Measurements from ENCODE around the gene NRG3. TPM values are rescaled to one million over a fixed set of nuclear protein-coding genes. Genes with fewer than 3 reads are reported as not detected.

NRG3 gene
- total and polyA plus RNA-seq, 2 of the 8 experiments (the other 6 are each of a cell fraction or from before 2014, with no cell fraction given) = 4.2 to 5.0 TPM

DNA sequence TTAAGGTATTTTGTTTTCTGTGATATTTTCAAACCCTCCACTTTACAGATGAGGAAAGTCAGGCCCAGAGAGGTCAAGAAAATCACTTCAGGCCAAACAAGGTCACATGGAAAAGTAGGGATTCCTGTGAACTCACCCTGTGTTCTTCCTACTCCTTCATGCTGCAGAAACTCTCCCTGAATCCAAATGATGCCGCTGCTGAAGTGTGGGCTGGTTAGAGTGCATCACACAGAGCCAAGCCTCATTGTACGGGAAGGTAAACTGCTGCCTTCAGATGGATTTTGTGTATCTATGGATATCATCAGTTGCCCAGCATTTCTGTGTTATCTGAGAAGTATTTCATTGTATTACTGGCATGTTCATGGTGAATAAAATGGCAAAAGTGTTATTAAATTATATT lies 75.4 kb downstream of the NRG3 start:
- H2BK15ac ChIP-seq (ENCODE audit: low read length) = no peak overlapping the region
- FAIRE-seq = no peak
- no peak overlapping the region for H3K23ac ChIP-seq (ENCODE audit: insufficient read length)
- H4K8ac ChIP-seq (ENCODE audit: extremely low read depth, insufficient read depth, low read length) = no peak overlapping the region
- WGBS, 2 experiments (ENCODE audit: extremely low coverage in 1 of 2, insufficient coverage in 1 of 2, insufficient read length in 1 of 2, insufficient replicate concordance in 2 of 2, low coverage in 1 of 2, low lambda C conversion rate in 2 of 2, missing lambda C conversion rate in 1 of 2) = 97% methylated on average over 2 of the region's 2 CpGs; no CpG with 5 or more reads in 1 of the 2 experiments
- H3K36me3 ChIP-seq (ENCODE audit: control insufficient read depth in 2 of 4, insufficient read depth in 4 of 4, low read length in 3 of 4) = no peaks in the 10 kb centered on the region
- H3K9me3 ChIP-seq (ENCODE audit: insufficient read depth in 2 of 2, low read depth in 1 of 2, low read length in 1 of 2) = no peaks in the 10 kb centered on the region
- no peak overlapping the region for H4K91ac ChIP-seq (replicated peaks; ENCODE audit: insufficient read length, low read length)
- H4K20me1 ChIP-seq (replicated peaks in 1 of 2; ENCODE audit: control insufficient read depth in 1 of 2, insufficient read depth in 2 of 2, low read length in 2 of 2) = no peaks in the 10 kb centered on the region
- POLR2A ChIA-PET (ENCODE audit: partially characterized antibody) = no interaction called here
- no peak for DNase-seq (ENCODE audit: low read depth in 1 of 2, low spot score in 2 of 2)
- CTCF ChIA-PET (ENCODE audit: partially characterized antibody) = no interaction called here
- no peaks in the 10 kb centered on the region for H3K23me2 ChIP-seq (ENCODE audit: low read depth, low read length)
- H3K79me2 ChIP-seq (ENCODE audit: control insufficient read depth in 1 of 2, insufficient read depth in 2 of 2, low read length in 2 of 2) = no peaks in the 10 kb centered on the region
- H2AK5ac ChIP-seq (ENCODE audit: low read depth, low read length) = no peak overlapping the region
- H2BK5ac ChIP-seq (ENCODE audit: low read depth, low read length) = no peak overlapping the region
- H2BK120ac ChIP-seq (replicated peaks; ENCODE audit: low read depth, low read length) = no peak overlapping the region
- no peak overlapping the region for H3K4ac ChIP-seq (replicated peaks; ENCODE audit: insufficient read length, low read depth, low read length)
- H3K9ac ChIP-seq (replicated peaks in 1 of 4; ENCODE audit: extremely low read depth in 1 of 4, low read depth in 3 of 4, low read length in 3 of 4) = no peak overlapping the region
- no peak overlapping the region for H3K14ac ChIP-seq (ENCODE audit: insufficient read length)
- no peak overlapping the region for H2BK12ac ChIP-seq (ENCODE audit: low read depth, low read length)
- no peak overlapping the region for H3K4me2 ChIP-seq (ENCODE audit: insufficient read depth in 1 of 2, low read depth in 2 of 2, low read length in 2 of 2)
- H3K18ac ChIP-seq (ENCODE audit: extremely low read depth, low read length) = no peak overlapping the region
- no peak overlapping the region for H3K27ac ChIP-seq (ENCODE audit: low read depth, low read length)
- no peaks in the 10 kb centered on the region for H3K27me3 ChIP-seq (replicated peaks in 1 of 4; ENCODE audit: control insufficient read depth in 3 of 4, extremely low read depth in 1 of 4, insufficient read depth in 3 of 4, low read length in 3 of 4)
- no peaks in the 10 kb centered on the region for H3K4me1 ChIP-seq (replicated peaks in 1 of 4; ENCODE audit: control insufficient read depth in 3 of 4, insufficient read depth in 4 of 4, low read length in 3 of 4)
- H3K79me1 ChIP-seq (ENCODE audit: low read depth, low read length) = no peaks in the 10 kb centered on the region; the same call in 1 of the 2 replicates
- H2AFZ ChIP-seq (ENCODE audit: low read length) = no peak overlapping the region
- no peak overlapping the region for H4K5ac ChIP-seq (ENCODE audit: insufficient read length, low read depth, low read length)
- H3K4me3 ChIP-seq (ENCODE audit: extremely low read depth in 1 of 4, insufficient read depth in 2 of 4, low read depth in 3 of 4, low read length in 4 of 4) = no peak overlapping the region
- H2BK20ac ChIP-seq (ENCODE audit: low read length) = no peak overlapping the region
- no peak overlapping the region for H3K56ac ChIP-seq (replicated peaks; ENCODE audit: insufficient read length, low read depth, low read length)
- TF ChIP-seq JUND (IDR thresholded peaks at IDR 0.05; ENCODE audit: low read length) (no peak), BACH1 (IDR thresholded peaks at IDR 0.05; ENCODE audit: low read length) (no peak)
